Muscle layer of duodenum (tissue), 2 donors: ENCODE measurements around the gene WDR27.
"Not testable (repeated sequence)": the region's sequence is repeated elsewhere in the genome, so short reads cannot be mapped to it uniquely, and the experiment has no call there.

Source experiments
- H3K27ac ChIP-seq: one replicate; pipeline ENCODE4 v1.7.0; 2013; ENCODE audit warnings: mild to moderate bottlenecking, low read length
- H3K27me3 ChIP-seq: one replicate; pipeline ENCODE4 v1.7.0; 2013; ENCODE audit warnings: low read depth, mild to moderate bottlenecking, control low read depth, low read length
- H3K36me3 ChIP-seq, 2 donors: one replicate each; pipeline ENCODE4 v1.7.0; 2013; ENCODE audit warnings: low read length in 2 of 2, control low read depth in 1 of 2, mild to moderate bottlenecking in 1 of 2; ENCODE audit not compliant: insufficient read depth in 2 of 2, control insufficient read depth in 1 of 2
- H3K4me1 ChIP-seq, 2 donors: one replicate each; pipeline ENCODE4 v1.7.0; 2013; ENCODE audit warnings: low read length in 2 of 2, mild to moderate bottlenecking in 2 of 2, control low read depth in 1 of 2, moderate library complexity in 1 of 2; ENCODE audit not compliant: insufficient read depth in 2 of 2, control insufficient read depth in 1 of 2
- H3K4me3 ChIP-seq, 2 donors: one replicate each; pipeline ENCODE4 v1.7.0; 2013; ENCODE audit warnings: low read length in 2 of 2, low read depth in 1 of 2, mild to moderate bottlenecking in 1 of 2
- H3K9me3 ChIP-seq, 2 donors: one replicate each; pipeline ENCODE4 v1.7.0; 2013; ENCODE audit warnings: low read length in 2 of 2, control low read depth in 1 of 2, mild to moderate bottlenecking in 1 of 2; ENCODE audit not compliant: control insufficient read depth in 1 of 2
- donor health status: healthy.

WDR27 gene

GRCh38 chr6:169534039-169534421 is 167.8 kb downstream of the WDR27 start:
- Histone ChIP-seq H3K27me3 (no peaks in the 10 kb centered on the region), H3K27ac (no peak overlapping the region), H3K4me3 (no peak overlapping the region), H3K9me3 (peaks cover 0 to 25% of the 10 kb centered on the region in 2 donors), H3K36me3 (peaks cover 0 to 6% of the 10 kb centered on the region in 2 donors), H3K4me1 (peaks cover 0 to 14% of the 10 kb centered on the region in 2 donors)

- peaks cover 0 to 25% of the 10 kb centered on the region in 2 donors for H3K9me3 ChIP-seq
- peaks cover 0 to 14% of the 10 kb centered on the region in 2 donors for H3K4me1 ChIP-seq
- H3K36me3 ChIP-seq, result peaks cover 0 to 6% of the 10 kb centered on the region in 2 donors
- no peak overlapping the region for H3K27ac ChIP-seq
- no peak overlapping the region for H3K4me3 ChIP-seq
- H3K27me3 ChIP-seq, result no peaks in the 10 kb centered on the region
Observed at GRCh38 chr6:169533301-169534038, 168.4 kb downstream of the WDR27 start.

GRCh38 chr6:169530752-169531123 is 171.1 kb downstream of the WDR27 start:
- Histone ChIP-seq H3K27me3 (no peaks in the 10 kb centered on the region), H3K27ac (no peak overlapping the region), H3K36me3 (no peaks in the 10 kb centered on the region), H3K4me3 (peak overlapping the region in 1 of 2 donors; percentile 5), H3K9me3 (peaks cover 0 to 12% of the 10 kb centered on the region in 2 donors), H3K4me1 (peaks cover 0 to 14% of the 10 kb centered on the region in 2 donors)

DNA sequence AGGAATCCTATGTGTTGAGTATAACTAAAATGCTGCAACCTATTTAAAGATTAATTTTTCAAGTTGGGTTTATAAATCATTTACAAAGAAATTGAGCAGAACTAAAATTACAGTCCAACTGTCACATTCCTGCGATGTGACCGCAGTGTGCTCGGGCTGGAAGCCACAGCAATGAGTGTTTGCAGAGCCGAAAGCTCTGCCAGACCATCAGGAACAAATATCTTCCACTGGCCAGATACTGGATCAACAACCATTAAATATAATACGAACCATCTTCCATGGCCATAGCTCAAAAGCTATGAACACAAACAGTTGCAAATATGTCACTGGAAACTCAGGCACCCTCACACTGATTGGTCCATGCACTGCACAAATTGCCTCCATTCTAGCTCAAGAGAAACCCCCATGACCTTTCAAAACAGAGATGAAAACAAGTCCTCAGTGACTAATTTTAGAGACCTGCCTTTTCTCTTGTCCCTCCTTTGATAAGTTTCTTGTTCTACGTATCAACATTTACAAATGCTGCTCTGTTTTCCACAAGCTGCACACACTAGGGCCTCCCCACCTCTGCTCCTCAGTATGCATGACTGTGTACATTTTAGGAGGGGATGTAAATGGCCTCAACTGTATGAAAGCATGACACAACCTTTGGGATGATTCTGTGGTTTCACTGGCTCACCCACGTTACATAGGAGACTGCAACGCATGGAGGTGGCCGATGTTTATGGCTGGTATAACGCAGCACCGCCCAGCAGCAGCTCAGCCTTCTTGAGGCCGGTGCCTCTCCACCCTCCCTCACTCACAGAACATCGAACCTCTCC is 171.7 kb downstream of the WDR27 start:
- peaks cover 0 to 14% of the 10 kb centered on the region in 2 donors for H3K4me1 ChIP-seq
- H3K27me3 ChIP-seq, result no peaks in the 10 kb centered on the region
- no peak overlapping the region for H3K27ac ChIP-seq
- peaks cover 0 to 10% of the 10 kb centered on the region in 2 donors for H3K9me3 ChIP-seq
- peak overlapping the region in 1 of 2 donors; percentile 5 for H3K4me3 ChIP-seq
- no peaks in the 10 kb centered on the region for H3K36me3 ChIP-seq

- H3K4me1 ChIP-seq, result peaks cover 0 to 14% of the 10 kb centered on the region in 2 donors
- H3K4me3 ChIP-seq, result no peak overlapping the region
- no peak overlapping the region for H3K27ac ChIP-seq
- no peaks in the 10 kb centered on the region for H3K27me3 ChIP-seq
- H3K36me3 ChIP-seq, result no peaks in the 10 kb centered on the region
- H3K9me3 ChIP-seq, result peaks cover 0 to 5% of the 10 kb centered on the region in 2 donors
Observed at GRCh38 chr6:169528755-169529154, 173.1 kb downstream of the WDR27 start.

GRCh38 chr6:169527306-169527705 is 174.5 kb downstream of the WDR27 start:
- H3K9me3 ChIP-seq, result peaks cover under 1 to 2% of the 10 kb centered on the region in 2 donors
- H3K36me3 ChIP-seq, result no peaks in the 10 kb centered on the region
- no peaks in the 10 kb centered on the region for H3K27me3 ChIP-seq
- no peak overlapping the region for H3K27ac ChIP-seq
- H3K4me1 ChIP-seq, result peaks cover 0 to 14% of the 10 kb centered on the region in 2 donors
- H3K4me3 ChIP-seq, result no peak overlapping the region

- no peaks in the 10 kb centered on the region for H3K4me1 ChIP-seq
- no peak overlapping the region for H3K27ac ChIP-seq
- peaks cover 15 to 16% of the 10 kb centered on the region in 2 donors for H3K9me3 ChIP-seq
- no peak overlapping the region for H3K4me3 ChIP-seq
- no peaks in the 10 kb centered on the region for H3K27me3 ChIP-seq
- no peaks in the 10 kb centered on the region for H3K36me3 ChIP-seq
Observed at GRCh38 chr6:169521825-169522224, 180.0 kb downstream of the WDR27 start.

- no peak overlapping the region for H3K4me3 ChIP-seq
- H3K27me3 ChIP-seq, result no peaks in the 10 kb centered on the region
- no peaks in the 10 kb centered on the region for H3K4me1 ChIP-seq
- no peak overlapping the region for H3K27ac ChIP-seq
- peaks cover 15 to 16% of the 10 kb centered on the region in 2 donors for H3K9me3 ChIP-seq
- H3K36me3 ChIP-seq, result no peaks in the 10 kb centered on the region
Observed at GRCh38 chr6:169520104-169520503, 181.7 kb downstream of the WDR27 start.

- Histone ChIP-seq H3K36me3 (no peaks in the 10 kb centered on the region), H3K9me3 (peaks cover 15 to 16% of the 10 kb centered on the region in 2 donors), H3K4me3 (peak overlapping the region in 1 of 2 donors; percentile 7), H3K4me1 (no peaks in the 10 kb centered on the region), H3K27ac (no peak overlapping the region), H3K27me3 (no peaks in the 10 kb centered on the region)
Observed at GRCh38 chr6:169518451-169518850, 183.4 kb downstream of the WDR27 start.

DNA sequence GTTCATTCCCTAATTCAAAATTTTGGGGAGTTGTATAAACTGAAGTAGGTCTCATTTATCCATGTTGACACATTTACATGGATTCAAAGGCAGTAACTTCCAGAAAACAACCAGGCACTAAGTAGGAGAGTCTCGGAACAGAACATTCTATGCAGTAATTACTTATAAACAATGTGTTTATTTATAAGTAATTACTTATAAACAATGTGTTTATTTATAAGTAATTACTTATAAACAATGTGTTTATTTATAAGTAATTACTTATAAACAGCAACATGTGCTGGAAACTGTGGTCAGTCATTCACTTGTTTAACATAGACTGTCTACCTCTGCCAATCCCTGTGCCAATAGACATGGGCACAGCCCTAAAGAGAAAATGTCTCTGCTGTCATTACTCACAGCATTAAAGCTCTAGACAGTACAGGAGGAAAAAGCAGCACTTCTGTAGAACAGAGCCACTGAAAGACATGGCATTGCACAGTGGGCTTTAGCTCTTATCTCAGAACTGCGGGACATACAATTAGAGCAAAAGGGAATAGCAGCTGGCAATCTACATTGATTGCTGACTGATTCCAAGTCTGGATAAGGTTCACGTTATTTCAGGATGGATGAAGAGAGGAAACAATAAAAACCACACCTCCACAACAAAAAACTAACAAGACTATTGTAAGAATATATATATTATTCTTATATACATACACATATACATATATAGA is 188.2 kb downstream of the WDR27 start:
- Histone ChIP-seq H3K4me3 (no peak overlapping the region), H3K4me1 (no peaks in the 10 kb centered on the region), H3K27me3 (no peaks in the 10 kb centered on the region), H3K9me3 (peaks cover 7 to 10% of the 10 kb centered on the region in 2 donors), H3K27ac (no peak overlapping the region), H3K36me3 (no peaks in the 10 kb centered on the region)

GRCh38 chr6:169511785-169512184 is 190.0 kb downstream of the WDR27 start:
- H3K4me1 ChIP-seq, H3K27me3 ChIP-seq, H3K9me3 ChIP-seq, H3K27ac ChIP-seq, H3K36me3 ChIP-seq, H3K4me3 ChIP-seq: not testable (repeated sequence)
